PFSK-1 (cell line): ENCODE data around the gene SDK1.

ENCODE experiments used
- FOXP2 ChIP-seq: optimal IDR thresholded peaks from 2 replicates; pipeline ENCODE3; 2011; ENCODE audit warnings: borderline replicate concordance, control low read depth, inconsistent platforms; ENCODE audit not compliant: insufficient read depth; ENCODE audit errors: extremely low read length, extremely low read depth
- POLR2AphosphoS5 ChIP-seq: IDR thresholded peaks from 2 replicates; pipeline ENCODE4 v1.6.1; 2012; ENCODE audit warnings: low read depth, mild to moderate bottlenecking, control low read depth, low read length, moderate library complexity
- REST ChIP-seq, 2 experiments: IDR thresholded peaks; 2 replicates each; pipeline versions ENCODE4 v1.6.1 to v1.8.0; 2011 to 2012; ENCODE audit warnings: low read depth in 2 of 2, low read length in 2 of 2, control low read depth in 1 of 2, inconsistent platforms in 1 of 2, mild to moderate bottlenecking in 1 of 2, moderate library complexity in 1 of 2; ENCODE audit not compliant: insufficient read depth in 1 of 2
- SIN3A ChIP-seq: IDR thresholded peaks from 2 replicates; pipeline ENCODE4 v1.6.1; 2012; ENCODE audit warnings: mild to moderate bottlenecking, low read length, moderate library complexity, borderline replicate concordance; ENCODE audit not compliant: insufficient read depth
- TAF1 ChIP-seq: IDR thresholded peaks from 2 replicates; pipeline ENCODE4 v1.6.1; 2012; ENCODE audit warnings: low read length, control low read depth, borderline replicate concordance; ENCODE audit not compliant: insufficient read depth

Gene SDK1

GRCh38 chr7:4054158-4054557, 753.1 kb downstream of the SDK1 start:
- TF ChIP-seq SIN3A = no peak
- TF ChIP-seq POLR2AphosphoS5 = no peak
- TF ChIP-seq REST (IDR thresholded peaks at IDR 0.05; ENCODE audit: insufficient read depth in 1 of 2, low read depth in 2 of 2, low read length in 2 of 2) = no peak
- TF ChIP-seq FOXP2 = no peak
- TF ChIP-seq TAF1 = no peak

- TF ChIP-seq REST (IDR thresholded peaks at IDR 0.05; ENCODE audit: insufficient read depth in 1 of 2, low read depth in 2 of 2, low read length in 2 of 2) (no peak), TAF1 (no peak), POLR2AphosphoS5 (no peak), FOXP2 (no peak), SIN3A (no peak)
Measured at GRCh38 chr7:4056552-4057288, 755.7 kb downstream of the SDK1 start.

GRCh38 chr7:4057289-4057616, 756.2 kb downstream of the SDK1 start:
- TF ChIP-seq SIN3A = no peak
- TF ChIP-seq FOXP2 = no peak
- TF ChIP-seq REST (IDR thresholded peaks at IDR 0.05; ENCODE audit: insufficient read depth in 1 of 2, low read depth in 2 of 2, low read length in 2 of 2) = no peak
- no peak for TF ChIP-seq POLR2AphosphoS5
- TF ChIP-seq TAF1 = no peak

- TF ChIP-seq REST (IDR thresholded peaks at IDR 0.05; ENCODE audit: insufficient read depth in 1 of 2, low read depth in 2 of 2, low read length in 2 of 2) = no peak
- no peak for TF ChIP-seq FOXP2
- TF ChIP-seq SIN3A = no peak
- TF ChIP-seq TAF1 = no peak
Measured at GRCh38 chr7:4058158-4058557, 757.1 kb downstream of the SDK1 start.
